ENCODE data around the gene WFDC11.
"Not testable (repeated sequence)": the region's sequence is repeated elsewhere in the genome, so short reads cannot be mapped to it uniquely, and the experiment has no call there.

Gene WFDC11

DNA sequence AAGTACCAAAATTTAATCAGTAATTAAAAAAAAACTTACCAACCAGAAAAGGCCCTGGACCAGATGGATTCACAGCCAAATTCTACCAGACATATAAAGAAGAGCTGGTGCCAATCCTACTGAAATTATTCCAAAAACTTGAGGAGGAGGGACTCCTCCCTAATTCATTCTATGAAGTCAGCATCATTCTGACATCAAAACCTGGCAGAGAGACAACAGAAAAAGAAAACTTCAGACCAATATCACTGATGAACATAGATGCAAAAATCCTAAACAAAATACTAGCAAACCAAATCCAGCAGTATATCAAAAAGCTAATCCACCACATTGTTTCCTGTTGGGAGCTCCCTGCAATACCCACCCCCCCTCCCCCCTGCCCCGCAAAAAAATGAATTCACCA, at the start of gene WFDC11:
Gene WFDC11 (minus strand): TSS at position 101 of the 400 bp plus-strand sequence. CDS start 19,639 bp downstream, outside the sequence.
- DNase-seq = no peak

DNA sequence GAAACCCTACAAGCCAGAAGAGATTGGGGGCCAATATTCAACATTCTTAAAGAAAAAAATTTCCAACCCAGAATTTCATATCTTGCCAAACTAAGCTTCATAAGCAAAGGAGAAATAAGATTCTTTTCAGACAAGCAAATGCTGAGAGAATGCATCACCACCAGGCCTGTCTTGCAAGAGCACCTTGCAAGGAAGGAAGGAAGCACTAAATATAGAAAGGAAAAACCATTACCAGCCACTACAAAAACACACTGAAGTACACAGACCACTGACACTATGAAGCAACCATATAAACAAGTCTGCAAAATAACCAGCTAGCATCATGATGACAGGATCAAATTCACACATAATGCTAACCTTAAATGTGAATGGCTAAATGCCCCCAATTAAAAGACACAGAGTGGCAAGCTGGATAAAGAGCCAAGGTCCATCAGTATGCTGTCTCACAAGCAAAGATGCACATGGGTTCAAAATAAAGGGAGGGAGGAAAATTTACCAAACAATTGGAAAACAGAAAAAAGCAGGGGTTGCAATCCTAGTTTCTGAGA, 46.2 kb upstream of the WFDC11 start:
- not testable (repeated sequence) for DNase-seq

- DNase-seq = no peak
These were observed 35.1 kb upstream of the WFDC11 start, which contains the start of gene WFDC10B for GRCh38 chr20:45704969-45705637. Gene WFDC10B (minus strand): TSS chr20:45705019. CDS start chr20:45685992, 19,027 bp downstream.

DNA sequence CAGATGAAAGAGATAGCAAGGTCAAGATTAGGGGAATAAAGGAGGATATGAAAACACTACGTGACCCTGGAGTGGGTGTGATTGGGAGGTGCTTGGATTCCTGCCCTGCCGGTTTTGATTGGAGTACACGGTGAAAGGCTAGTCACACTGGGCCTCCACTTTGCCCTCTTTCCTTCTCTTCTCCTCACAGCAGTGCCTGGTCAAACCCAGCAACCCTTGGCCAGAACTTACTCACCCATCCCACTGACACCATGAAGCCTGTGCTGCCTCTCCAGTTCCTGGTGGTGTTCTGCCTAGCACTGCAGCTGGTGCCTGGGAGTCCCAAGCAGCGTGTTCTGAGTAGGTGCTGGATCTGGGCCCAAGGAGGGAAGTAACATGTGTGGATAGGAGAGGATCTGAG, 31.8 kb upstream of the WFDC11 start, which contains the start of gene WFDC13:
Gene WFDC13 (plus strand): TSS at position 166 of the 400 bp plus-strand sequence. CDS start 86 bp downstream, at position 252.
- no peak for DNase-seq

DNA sequence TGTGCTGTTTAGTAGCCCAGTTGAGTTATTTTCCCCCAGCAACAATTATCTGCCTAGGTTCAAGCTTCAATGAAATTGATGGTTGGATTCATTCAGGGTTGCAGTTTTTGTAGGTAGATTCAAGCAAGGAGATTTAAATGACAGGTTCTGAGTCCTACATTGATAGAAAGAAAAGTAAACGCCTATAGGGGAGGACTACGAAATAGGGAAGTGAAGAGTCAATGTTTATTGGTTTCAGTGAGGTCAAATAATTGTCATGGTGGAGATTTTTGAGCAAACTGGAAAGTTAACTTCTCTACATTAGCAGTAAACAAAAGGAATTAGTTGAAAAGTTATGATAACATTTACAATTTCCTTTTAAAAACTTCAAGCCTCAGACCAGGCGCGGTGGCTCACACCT, 31.1 kb upstream of the WFDC11 start:
- DNase-seq = no peak

DNA sequence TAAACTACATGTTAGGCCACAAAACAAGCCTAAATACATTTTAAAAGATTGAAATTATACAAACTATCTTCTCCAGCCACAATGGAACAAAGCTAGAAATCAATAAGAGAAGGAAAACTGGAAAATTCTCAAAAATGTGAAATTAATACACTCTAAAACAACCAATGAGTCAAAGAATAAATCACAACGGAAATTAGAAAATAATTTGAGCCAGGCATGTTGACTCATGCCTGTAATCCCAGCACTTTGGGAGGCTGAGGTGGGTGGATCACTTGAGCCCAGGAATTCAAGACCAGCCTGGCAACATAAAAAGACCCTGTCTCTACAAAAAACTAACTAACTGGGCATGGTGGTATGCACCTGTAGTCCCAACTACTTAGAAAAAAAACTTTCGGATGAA, 25.5 kb upstream of the WFDC11 start:
- no peak for DNase-seq

GRCh38 chr20:45693346-45693745, 23.3 kb upstream of the WFDC11 start:
- DNase-seq = not testable (repeated sequence)

GRCh38 chr20:45685896-45686295, 15.9 kb upstream of the WFDC11 start:
- no peak for DNase-seq

GRCh38 chr20:45679650-45680049, 9.6 kb upstream of the WFDC11 start:
- no peak for DNase-seq

- DNase-seq = no peak
These were observed 2.7 kb upstream of the WFDC11 start for GRCh38 chr20:45672765-45673164.

- DNase-seq = not testable (repeated sequence)
These were observed 13.0 kb downstream of the WFDC11 start for GRCh38 chr20:45657038-45657437.

- not testable (repeated sequence) for DNase-seq
These were observed 18.3 kb downstream of the WFDC11 start for GRCh38 chr20:45651726-45652125.

- DNase-seq = no peak
These were observed 20.7 kb downstream of the WFDC11 start for GRCh38 chr20:45649312-45649863.

DNA sequence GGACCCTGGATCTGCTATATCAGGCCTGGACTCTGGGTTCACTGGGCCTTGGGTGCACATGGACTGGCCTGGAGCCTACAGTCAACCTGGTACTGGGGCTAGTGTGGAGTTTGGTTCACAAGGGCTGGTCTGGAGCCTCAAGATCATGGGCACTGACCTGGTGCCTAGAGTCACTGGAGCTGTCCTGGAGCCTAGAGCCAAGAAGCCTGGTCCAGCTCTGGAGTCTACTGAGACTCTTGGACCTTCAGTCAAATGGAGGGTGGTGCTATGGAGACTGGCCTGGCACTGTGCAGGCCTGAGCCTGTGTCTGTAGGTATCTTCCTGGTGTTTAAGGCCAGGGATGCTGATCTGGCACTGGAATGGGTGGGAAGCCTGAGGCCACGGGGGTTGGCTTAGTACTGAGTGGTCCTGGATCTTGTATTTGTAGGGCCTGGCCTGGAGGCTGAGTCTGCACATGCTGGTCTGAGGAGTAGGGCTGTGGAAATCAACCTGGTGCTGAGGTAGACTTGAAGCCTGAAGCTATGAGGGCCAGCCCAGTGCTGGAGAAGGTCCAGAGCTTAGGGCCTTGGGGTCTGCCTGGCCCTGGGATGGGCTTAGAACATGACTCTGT, 22.5 kb downstream of the WFDC11 start:
- no peak for DNase-seq

DNA sequence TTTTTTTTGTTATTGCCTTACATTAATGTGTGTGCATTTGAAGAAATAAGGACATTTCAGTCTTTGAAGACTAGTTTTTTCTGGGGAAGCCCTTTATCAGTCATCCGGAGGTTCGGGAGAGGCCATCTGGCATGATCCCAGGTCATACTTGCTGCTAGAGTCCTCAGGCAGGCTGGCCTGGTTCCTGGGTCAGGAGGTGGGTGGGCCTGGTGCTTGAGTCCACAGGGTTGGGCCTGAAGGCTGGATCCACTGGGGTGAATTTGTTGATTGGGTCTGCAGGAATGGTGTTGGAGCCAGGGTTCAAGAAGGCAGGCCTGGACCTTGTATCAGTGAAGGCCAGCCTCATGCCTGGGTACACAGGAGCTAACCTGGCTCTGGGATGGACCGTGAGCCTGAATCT, 23.2 kb downstream of the WFDC11 start:
- DNase-seq = no peak

- not testable (repeated sequence) for DNase-seq
These were observed 24.2 kb downstream of the WFDC11 start for GRCh38 chr20:45645869-45646268.

- not testable (repeated sequence) for DNase-seq
These were observed 29.0 kb downstream of the WFDC11 start for GRCh38 chr20:45641076-45641475.

DNA sequence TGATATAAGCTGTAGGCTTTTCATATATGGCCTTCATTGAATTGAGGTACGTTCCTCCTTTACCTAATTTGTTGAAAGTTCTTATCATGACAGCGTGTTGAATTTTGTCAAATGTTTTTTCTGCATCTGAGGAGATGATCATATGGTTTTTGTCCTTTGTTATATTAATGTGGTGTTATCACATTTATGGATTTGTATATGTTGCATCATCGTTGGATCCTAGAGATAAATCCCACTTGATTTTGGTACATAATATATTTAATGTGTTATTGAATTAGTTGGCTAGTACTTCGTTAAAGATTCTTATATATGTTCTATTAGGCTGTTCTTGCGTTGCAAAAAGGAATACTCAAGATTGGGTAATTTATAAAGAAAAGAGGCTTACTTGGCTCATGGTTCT, 30.4 kb downstream of the WFDC11 start:
- no peak for DNase-seq

DNA sequence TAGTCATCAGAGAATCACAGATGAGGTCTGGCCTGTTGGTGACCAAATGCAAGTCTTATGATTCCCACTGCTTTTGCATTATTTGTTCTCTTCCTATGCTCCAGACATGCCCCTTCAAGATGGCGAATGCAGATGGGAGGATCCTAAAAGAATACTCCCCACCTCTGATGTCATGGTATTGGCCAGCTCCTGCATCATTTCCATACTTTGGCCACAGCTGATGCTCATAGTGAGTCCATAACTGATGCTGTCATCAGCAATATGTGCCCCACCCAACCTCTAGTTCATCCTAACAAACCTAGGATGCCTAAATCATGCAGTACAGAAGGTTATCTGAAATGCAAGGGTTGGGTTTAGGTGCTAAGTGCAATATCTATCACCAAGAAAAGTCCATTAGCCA, 33.5 kb downstream of the WFDC11 start:
- no peak for DNase-seq

DNA sequence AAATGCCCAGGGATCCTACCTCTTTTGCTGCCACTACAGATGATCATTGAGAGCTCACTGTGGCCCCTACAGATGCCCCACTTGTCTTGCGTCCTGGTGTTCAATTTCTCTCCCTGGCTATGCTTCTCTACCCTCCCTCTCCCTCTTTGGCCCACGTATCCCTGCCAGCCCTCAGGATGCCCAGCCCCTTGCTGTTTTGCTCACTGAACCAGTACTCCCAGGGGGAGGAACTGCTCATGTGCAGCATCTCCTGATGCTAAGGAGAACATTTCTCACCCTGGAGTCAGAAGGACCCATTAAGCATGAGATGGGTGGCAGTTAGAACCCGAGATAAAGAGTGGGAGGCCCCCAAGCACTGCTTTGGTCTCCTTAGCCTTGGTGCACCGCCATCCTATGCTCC, 38.9 kb downstream of the WFDC11 start, which contains the start of gene WFDC9:
Gene WFDC9 (minus strand): TSS at position 101 of the 400 bp plus-strand sequence. CDS start 21,103 bp downstream, outside the sequence.
- DNase-seq = no peak

GRCh38 chr20:45630371-45630770, 39.7 kb downstream of the WFDC11 start:
- DNase-seq = no peak

- peak; percentile 43 for DNase-seq
These were observed 40.4 kb downstream of the WFDC11 start, which contains the start of gene WFDC10A for GRCh38 chr20:45629496-45630100. Gene WFDC10A (plus strand): TSS chr20:45629739. CDS start chr20:45629814, 75 bp downstream.

GRCh38 chr20:45626540-45626939, 43.5 kb downstream of the WFDC11 start:
- no peak for DNase-seq

All from 8988T (cell line).